GM18861 (cell line): Measurements from ENCODE around the gene COPB1.

Experiments
- ATAC-seq: cut with Tn5 transposase; IDR thresholded peaks from one replicate; pipeline ENCODE4 v1.9.1; 2021; ENCODE audit not compliant: unreplicated experiment

The COPB1 gene

DNA sequence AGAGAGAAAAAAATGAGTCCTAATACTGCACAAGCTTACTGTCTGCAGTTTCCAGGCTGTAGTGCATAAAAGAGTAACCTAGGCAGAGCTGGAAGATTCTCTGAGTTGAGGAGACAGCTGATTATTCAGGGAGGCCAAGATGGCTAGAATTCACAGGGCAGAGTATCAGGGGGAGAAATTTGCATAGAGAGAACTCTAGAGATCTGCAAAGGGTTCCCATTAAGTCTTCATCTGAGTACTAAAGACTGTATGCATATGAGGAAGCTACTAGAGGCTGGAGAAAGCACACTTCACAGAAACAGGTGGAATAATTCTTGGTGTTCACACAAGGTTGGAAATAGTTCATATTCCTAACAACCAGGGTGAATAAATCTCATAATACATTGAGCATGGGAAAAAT is 74.0 kb downstream of the COPB1 start:
- ATAC-seq = no peak

DNA sequence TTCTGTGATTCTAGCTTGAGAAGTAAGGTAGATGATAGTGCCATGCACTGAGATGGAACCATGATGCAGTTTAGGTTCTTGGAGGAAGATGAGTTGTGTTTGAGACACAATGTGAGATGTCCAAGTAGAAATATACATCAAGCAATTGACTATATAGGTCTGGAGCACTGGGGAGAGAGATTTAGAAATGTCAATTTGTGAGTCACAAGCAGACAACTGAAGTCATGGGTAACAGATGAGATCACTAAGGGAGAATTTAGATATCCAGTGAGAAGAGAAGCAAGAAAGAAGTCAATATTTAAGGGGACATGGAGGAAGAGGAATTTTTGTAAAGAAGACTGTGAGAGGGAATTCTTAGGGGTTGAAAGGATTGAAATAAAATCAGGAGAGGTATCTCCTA is 75.5 kb downstream of the COPB1 start:
- ATAC-seq = no peak

DNA sequence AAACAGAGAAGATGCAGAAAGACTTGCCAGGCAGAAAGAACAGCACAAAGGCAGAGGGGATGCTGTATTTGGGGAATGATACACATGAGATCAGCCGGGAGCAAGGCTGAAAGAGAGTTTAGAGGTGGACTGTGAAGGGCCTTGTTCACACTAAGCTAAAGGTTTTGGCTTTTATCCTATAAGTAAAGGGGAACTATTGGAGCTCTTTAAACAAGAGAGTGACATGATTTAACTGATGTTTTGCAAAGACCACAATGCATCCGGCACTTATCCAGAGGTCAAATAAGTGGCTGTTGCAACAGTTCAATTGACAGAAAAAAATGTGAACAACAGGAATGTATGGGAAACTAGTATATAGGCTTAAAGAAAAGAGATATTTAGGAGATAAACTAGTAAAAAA is 76.0 kb downstream of the COPB1 start:
- no peak for ATAC-seq

DNA sequence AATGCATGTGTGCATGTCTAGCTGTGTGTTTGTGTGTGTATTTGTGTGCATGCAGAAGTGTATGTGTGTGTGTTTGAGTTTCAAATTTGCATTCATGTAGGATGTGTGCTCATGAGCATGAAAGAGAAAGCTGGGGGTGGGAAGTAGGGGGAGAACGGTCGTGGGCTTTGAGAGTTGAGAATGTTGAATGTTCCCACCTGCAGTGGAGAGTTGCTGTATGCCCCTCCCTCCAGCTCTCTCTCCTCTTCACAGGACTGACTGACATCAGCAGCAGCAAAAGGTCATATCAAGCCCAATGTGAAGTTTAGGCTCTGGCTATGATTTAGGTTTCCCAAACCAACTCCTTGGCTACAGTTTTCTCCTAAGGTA is 76.8 kb downstream of the COPB1 start:
- no peak for ATAC-seq

DNA sequence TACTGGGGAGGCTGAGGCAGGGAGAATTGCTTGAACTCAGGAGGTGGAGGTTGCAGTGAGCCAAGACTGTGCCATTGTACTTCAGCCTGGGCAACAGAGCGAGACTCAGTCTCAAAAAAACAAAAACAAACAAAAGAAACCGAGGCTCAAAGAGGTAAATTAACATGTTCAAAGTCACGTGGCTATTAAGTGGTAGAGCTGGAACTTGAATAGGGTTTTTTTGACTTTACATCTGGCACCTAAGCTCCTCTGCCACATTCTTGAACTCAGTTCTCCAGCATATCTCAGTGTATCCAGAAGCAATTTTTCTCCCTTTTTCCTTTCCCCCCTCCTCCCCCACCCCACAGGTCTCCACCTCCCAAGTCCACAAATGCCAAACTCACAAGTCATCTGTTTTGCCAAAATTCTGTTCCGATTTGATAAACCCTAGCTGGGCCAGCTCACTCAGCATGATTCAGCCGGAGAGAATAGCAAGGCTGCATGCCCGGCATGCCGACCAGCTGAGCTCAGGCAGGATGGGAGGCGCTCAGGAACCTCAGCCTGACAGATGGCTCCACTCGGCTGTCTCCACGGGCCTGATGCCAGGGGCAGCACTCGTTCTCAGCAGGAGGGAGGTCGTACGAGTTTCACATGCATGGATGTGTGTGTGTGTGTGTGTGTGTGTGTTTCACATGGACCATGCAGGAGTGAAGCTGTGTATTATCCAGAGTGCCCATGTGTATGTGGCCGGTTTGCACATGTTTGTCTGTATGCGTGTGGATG is 77.4 kb downstream of the COPB1 start:
- ATAC-seq = no peak

DNA sequence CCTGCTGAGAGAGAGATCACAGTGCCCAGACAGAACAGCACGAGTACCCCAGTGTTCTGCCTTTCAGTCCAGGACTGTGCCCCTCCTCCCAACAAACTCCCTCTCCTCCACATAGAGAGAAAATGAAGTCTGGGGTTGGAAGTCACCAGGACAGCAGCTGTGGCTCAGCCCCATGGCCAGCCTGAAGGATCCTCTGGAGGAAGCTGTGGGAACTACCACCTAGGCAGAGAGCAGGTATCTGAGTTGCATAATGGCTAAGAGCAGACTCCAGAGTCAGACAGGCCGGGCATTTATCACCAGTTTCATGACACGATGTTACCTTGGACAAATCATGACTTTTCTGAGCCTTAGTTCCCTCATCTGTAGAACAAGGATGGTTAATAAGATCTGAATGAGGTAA is 79.4 kb downstream of the COPB1 start:
- no peak for ATAC-seq

DNA sequence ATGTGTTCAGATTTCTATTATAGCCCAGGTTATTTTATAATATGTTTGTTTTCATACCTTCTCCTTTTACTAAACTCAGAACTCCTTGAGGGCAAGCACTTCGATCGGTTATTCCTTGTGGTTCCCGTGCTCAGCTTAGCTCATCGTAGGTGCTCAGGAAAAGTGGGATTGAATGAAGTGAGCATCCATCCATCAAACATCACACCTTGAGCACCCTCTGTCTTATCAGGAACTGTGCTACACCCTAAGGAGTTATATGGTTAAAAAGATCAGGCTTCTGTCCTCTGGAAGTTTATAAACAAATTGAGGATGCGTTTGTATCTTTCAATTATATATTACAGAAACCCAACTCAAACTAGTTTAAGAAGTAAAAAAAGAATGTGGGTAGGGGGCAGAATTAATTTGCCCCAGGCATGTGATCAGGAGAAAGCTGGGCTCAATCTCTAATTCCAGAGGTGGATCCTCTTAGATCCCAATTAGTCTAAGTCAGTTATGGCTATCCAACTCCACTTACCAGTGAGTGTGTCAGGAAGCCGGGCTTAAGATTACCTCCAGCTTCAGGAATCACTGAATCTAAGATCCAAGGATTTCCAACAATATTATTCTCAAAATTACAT is 80.7 kb downstream of the COPB1 start:
- no peak for ATAC-seq

DNA sequence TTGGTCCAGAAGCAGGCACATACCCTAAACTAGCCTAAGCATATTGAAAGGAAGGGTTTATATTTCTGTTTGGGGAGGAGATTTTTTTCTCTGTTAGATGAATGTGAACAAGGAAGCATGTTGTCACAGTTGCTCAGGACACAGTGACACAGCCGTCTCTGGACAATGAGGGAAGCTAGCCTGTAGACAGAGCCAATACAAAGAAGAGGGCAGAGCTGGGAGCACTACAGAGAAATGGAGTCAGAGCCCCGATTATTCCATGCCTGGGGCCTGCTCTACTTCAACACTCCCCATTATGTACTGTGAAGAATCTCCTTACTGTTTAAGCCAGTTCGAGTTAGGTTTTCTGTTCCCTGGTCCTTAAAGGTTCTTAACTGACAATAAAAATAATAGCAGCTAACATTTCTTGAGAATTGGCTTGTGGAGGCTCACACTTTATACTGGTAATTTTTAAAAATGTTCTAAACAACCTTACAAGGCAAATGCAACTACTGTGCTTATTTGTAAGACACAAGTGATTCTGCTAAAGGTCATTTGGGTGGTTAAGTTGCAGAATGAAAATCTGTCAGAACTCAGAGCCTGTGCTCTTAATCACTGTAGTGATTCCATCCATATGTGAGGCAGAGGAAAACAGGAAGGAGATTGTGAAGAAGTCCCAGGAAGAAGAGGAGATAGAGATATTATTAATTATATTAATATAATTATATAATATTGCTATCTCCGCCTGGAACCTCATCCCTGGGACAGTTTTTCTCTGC is 81.8 kb downstream of the COPB1 start:
- ATAC-seq = no peak

DNA sequence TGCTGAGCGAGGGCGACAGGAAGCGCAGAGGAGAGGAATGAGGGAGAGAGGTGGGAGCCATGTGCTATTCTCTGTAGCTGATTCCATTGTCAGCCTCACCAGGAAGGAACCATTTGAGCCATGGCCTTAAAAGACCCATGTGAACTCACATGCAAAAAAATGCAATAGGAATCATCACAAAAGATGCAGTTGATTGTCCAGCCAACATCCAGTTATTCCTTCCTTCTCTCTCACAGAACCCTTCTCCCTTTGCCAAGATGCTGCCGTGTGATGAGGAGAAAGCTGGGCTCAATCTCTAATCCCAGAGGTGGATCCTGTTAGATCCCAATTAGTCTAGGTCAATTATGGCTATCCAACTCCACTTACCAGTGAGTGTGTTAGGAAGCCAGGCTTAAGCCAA is 82.4 kb downstream of the COPB1 start:
- no peak for ATAC-seq

DNA sequence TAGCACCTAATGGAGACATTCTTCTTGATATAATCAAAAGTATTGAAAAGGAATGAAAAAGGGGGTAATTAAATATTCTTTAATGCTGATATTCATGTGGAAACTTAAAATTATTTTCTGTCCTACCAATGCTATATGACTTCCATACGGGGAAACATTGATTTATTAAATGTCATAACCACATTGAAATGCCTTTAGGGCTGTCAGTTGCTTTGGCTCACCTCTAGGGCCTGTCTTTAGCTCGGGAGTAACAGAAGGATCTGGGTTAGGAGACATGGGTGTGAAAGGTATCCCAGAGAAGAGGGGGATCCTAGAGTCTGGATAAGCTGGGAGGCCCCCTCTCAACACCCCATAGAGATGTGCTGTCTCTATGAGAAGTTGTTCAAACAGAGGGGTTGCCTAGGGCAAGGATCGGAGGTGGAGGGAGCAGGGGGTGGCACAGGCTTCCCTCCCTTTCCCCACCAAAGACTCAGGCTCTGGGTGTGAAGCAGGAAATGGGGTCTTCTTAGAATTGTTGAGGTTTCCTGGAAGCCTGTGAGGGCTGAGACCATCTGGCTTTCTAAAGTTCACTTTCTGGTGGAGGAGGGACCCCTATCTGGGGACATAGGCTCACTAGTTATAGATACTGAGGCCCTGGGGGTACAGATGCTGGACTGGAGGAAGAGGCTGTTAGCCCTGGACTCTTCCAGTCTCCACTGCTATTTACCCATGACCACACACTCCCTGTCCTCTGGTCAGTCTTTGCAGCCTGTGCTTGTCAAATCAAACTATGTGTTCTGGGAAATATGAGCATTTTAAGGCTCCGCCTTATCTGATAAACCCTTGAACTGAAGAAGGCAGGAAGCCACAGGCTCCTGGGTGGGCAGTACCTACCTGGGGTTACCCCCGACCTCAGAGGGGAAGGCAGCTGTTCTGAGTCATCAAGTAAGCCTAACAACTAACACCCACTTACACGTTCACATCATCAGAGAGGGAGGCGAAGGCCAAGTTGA is 84.8 kb downstream of the COPB1 start:
- peak; percentile 69 for ATAC-seq

DNA sequence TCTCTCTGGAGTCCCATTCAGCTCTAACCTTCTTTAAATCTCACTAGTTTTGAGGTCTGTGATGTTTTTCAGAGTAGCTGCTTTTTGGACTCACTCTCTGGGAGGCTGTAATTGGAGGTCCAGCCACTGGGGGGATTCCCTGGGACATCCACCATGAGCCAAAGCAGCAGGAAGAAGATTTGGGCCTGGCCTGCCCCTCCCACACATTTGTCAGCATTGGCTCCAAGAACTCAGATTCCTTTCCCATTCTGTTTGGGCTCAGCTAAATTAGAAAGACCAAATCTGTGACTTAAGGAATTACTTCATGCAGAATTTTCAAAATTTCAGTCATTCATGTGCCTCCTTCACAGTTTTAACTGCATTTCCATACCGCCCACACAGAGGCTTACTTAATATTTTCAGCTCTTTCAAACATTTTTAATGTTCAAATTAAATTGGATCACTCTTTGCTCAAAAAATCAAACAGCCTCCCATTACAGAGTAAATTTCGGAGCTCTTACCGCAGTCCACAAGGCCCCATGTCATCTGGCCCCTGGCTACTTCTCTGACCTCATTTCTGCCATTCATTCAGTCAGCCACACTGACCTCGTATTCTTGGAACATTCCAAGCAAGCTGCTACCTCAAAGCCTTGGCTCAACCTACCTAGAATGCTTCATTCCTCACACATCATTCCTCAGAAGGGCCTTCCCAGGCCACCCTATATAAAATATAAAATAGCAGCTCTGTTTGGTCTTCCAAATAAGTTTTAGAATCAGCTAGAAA is 86.1 kb downstream of the COPB1 start:
- ATAC-seq = no peak

DNA sequence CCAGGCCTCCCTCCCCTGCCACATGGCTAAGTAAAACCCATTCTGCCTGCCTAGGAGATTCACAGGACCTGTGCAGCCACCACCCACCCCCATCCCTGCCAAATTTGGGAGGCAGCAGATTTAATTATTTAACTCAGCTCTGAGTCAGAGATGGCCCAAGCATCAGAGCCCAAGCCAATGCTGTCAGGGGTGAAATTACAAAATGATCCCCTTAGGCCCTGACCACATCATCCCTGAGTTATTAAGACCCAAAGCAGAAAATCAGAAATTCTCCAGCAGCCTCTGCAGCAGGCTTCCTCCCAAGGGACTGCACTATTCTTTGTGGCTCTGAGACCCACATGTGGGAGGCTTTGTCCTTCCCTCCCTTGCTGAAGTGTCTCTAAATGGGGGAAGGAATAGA is 87.8 kb downstream of the COPB1 start:
- ATAC-seq = no peak

DNA sequence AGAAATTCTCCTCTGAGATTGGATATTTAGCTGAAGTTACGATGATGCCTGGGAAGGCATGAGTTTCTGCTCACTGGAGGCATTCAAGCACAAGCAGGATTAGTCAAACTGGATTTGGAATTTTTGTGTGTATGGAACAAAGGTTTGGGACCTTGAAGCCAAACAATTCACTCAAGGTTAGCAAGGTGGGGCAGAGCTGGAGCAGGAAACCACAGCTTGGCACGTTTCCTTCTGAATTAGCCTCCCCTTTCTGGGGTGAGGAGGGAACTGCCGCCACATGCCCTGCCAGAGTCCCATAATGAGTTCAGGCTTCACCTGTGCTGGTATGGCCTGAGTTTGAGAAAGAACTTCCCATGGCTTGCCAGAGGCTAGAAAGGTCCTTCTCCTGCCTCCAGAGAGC is 89.7 kb downstream of the COPB1 start:
- no peak for ATAC-seq

DNA sequence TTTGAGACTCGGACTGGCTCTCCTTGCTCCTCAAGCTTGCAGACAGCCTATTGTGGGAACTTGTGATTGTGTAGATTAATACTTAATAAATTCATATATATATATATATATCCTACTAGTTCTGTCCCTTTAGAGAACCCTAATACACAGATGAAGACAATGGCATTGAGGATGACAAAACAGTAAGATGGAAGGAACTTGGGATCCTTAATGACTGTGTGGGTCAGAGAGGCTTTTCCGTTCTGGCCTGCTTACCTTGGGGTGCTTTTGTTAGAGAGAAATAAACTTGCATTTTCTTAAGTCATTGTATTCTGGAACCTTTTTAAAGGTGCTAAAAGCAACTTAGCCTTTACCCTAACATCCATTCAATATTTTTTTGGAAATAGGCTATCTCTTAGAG is 91.0 kb downstream of the COPB1 start:
- ATAC-seq = no peak
